GM12878 (cell line): ENCODE data around the gene SOD2. TPM values are rescaled to one million over a fixed set of nuclear protein-coding genes. Genes with fewer than 3 reads are reported as not detected.
A peak's percentile ranks its signal among the peaks of the same experiment; 100 is the strongest.

Experiments
- ATF2 ChIP-seq: IDR thresholded peaks from 2 replicates; pipeline ENCODE4 v1.6.1; 2012; ENCODE audit warnings: low read length, inconsistent platforms
- BCL3 ChIP-seq: IDR thresholded peaks from 2 replicates; pipeline ENCODE4 v1.6.1; 2011; ENCODE audit warnings: borderline replicate concordance, low read depth, mild to moderate bottlenecking, moderate library complexity, low read length; ENCODE audit not compliant: insufficient read depth, poor library complexity, severe bottlenecking
- BHLHE40 ChIP-seq, 2 experiments: fragments of 450-650 bp in 1 of 2; IDR thresholded peaks; 2 replicates each; pipeline ENCODE4 v1.6.1; 2011 to 2017; ENCODE audit warnings: low read depth in 2 of 2, borderline replicate concordance in 1 of 2, improper control_type of control experiment in 1 of 2, low read length in 1 of 2, mild to moderate bottlenecking in 1 of 2
- CHD1 ChIP-seq: IDR thresholded peaks from 2 replicates; pipeline ENCODE4 v1.6.1; 2012; ENCODE audit warnings: low read depth, low read length, improper control_type of control experiment
- CREM ChIP-seq: IDR thresholded peaks from 2 replicates; pipeline ENCODE4 v1.6.1; 2014; ENCODE audit warnings: antibody characterized with exemption, low read depth
- EGR1 ChIP-seq, 2 experiments: IDR thresholded peaks; 1 replicate in 1 of 2; 2 replicates in 1 of 2; pipeline ENCODE4 v1.6.1; 2011 to 2012; ENCODE audit warnings: low read depth in 2 of 2, low read length in 2 of 2, borderline replicate concordance in 1 of 2, mild to moderate bottlenecking in 1 of 2, moderate library complexity in 1 of 2
- ESRRA ChIP-seq: IDR thresholded peaks from 2 replicates; pipeline ENCODE4 v1.6.1; 2012; ENCODE audit warnings: mild to moderate bottlenecking, low read length, improper control_type of control experiment
- GATAD2B ChIP-seq: fragments of 450-650 bp; conservative IDR thresholded peaks from 2 replicates; pipeline ENCODE4 v1.6.1; 2017; ENCODE audit warnings: low read depth, mild to moderate bottlenecking, moderate library complexity
- HDAC2 ChIP-seq: fragments of 200-600 bp; sonication (generic); IDR thresholded peaks from 2 replicates; pipeline ENCODE4 v1.6.1; 2017
- HSF1 ChIP-seq: fragments of 150-350 bp; IDR thresholded peaks from 2 replicates; pipeline ENCODE4 v1.6.1; 2014; ENCODE audit warnings: mild to moderate bottlenecking, low read depth, low read length
- NFXL1 ChIP-seq: fragments of 450-650 bp; IDR thresholded peaks from 2 replicates; pipeline ENCODE4 v1.6.1; 2017; ENCODE audit warnings: antibody characterized with exemption, mild to moderate bottlenecking, borderline replicate concordance
- NFYA ChIP-seq: IDR thresholded peaks from 2 replicates; pipeline ENCODE4 v1.6.1; 2011; ENCODE audit warnings: low read depth, mild to moderate bottlenecking, low read length, improper control_type of control experiment, borderline replicate concordance
- NKRF ChIP-seq: fragments of 450-650 bp; conservative IDR thresholded peaks from 2 replicates; pipeline ENCODE4 v1.6.1; 2017; ENCODE audit warnings: mild to moderate bottlenecking, moderate library complexity
- NR2C1 ChIP-seq: fragments of 450-650 bp; IDR thresholded peaks from 2 replicates; pipeline ENCODE4 v1.6.1; 2017; ENCODE audit warnings: antibody characterized with exemption, mild to moderate bottlenecking, moderate library complexity
- NR2F1 ChIP-seq: fragments of 450-650 bp; conservative IDR thresholded peaks from 2 replicates; pipeline ENCODE4 v1.6.1; 2017; ENCODE audit warnings: mild to moderate bottlenecking
- PAX5 ChIP-seq: IDR thresholded peaks from 2 replicates; pipeline ENCODE4 v1.6.1; 2011; ENCODE audit warnings: low read depth, low read length, borderline replicate concordance
- POLR2A ChIP-seq: IDR thresholded peaks from 2 replicates; pipeline ENCODE4 v1.6.1; 2011; ENCODE audit warnings: low read depth, mild to moderate bottlenecking, low read length
- POLR2AphosphoS5 ChIP-seq: IDR thresholded peaks from 2 replicates; pipeline ENCODE4 v1.6.1; 2011; ENCODE audit warnings: mild to moderate bottlenecking, low read length, inconsistent platforms
- POU2F2 ChIP-seq: IDR thresholded peaks from 3 replicates; pipeline ENCODE4 v1.6.1; 2011; ENCODE audit warnings: low read depth, mild to moderate bottlenecking, low read length, borderline replicate concordance
- SMAD1 ChIP-seq: fragments of 450-650 bp; IDR thresholded peaks from 2 replicates; pipeline ENCODE4 v1.6.1; 2018; ENCODE audit warnings: mild to moderate bottlenecking, low read depth; ENCODE audit not compliant: partially characterized antibody
- SREBF1 ChIP-seq: IDR thresholded peaks from 2 replicates; pipeline ENCODE4 v1.6.1; 2012; ENCODE audit warnings: mild to moderate bottlenecking, low read length
- TBL1XR1 ChIP-seq: IDR thresholded peaks from 2 replicates; pipeline ENCODE4 v1.6.1; 2012; ENCODE audit warnings: low read depth, low read length, improper control_type of control experiment
- ZBTB33 ChIP-seq: fragments of 450-650 bp; IDR thresholded peaks from 2 replicates; pipeline ENCODE4 v1.6.1; 2017; ENCODE audit warnings: mild to moderate bottlenecking
- ZNF217 ChIP-seq: fragments of 450-650 bp; IDR thresholded peaks from 2 replicates; pipeline ENCODE4 v1.6.1; 2017; ENCODE audit warnings: antibody characterized with exemption, mild to moderate bottlenecking
- polyA plus RNA-seq, 11 experiments: library from polyadenylated mRNA; depleted of rRNA in 4 of 11; unstranded in 6 of 11; stranded (reverse) in 5 of 11; fragments of >200 nt; fragmentation: Nextera tagmentation in 4 of 11; fragmentation: Illumina TruSeq in 1 of 11; extraction: Ambion mirVana in 4 of 11; extraction: Trizol in 1 of 11; gene quantifications; 1 replicate in 1 of 11; 2 replicates in 10 of 11; pipeline versions ENCODE4 v1.2.1 to v1.2.3, GENCODE V29; 2011 to 2016; ENCODE audit warnings: inconsistent platforms in 2 of 11, missing spikeins in 2 of 11, low read depth in 1 of 11
- total RNA-seq, 4 experiments: library from RNA; depleted of rRNA in 3 of 4; stranded (reverse); fragments of >200 nt in 3 of 4; fragmentation: Illumina TruSeq in 1 of 4; extraction: Trizol in 1 of 4; gene quantifications; 2 replicates each; pipeline versions ENCODE4 v1.2.1 to v1.2.3, GENCODE V29; 2013 to 2021

SOD2 gene
- total and polyA plus RNA-seq, 10 of the 15 experiments (the other 5 are each of a cell fraction or from before 2014, with no cell fraction given) = 12.1 to 55.8 (median 39.1) TPM

GRCh38 chr6:159729598-159730331 is 36.7 kb upstream of the SOD2 start (continued):
- no peak for TF ChIP-seq ATF2
- TF ChIP-seq SREBF1 = no peak
- no peak for TF ChIP-seq BCL3
- TF ChIP-seq HSF1 = no peak
- TF ChIP-seq HDAC2 = no peak
- TF ChIP-seq NR2C1 = no peak
- TF ChIP-seq BHLHE40 (IDR thresholded peaks at IDR 0.05; ENCODE audit: borderline replicate concordance in 1 of 2, low read depth in 2 of 2, low read length in 1 of 2) = no peak
- TF ChIP-seq GATAD2B = no peak
- no peak for TF ChIP-seq EGR1 (IDR thresholded peaks at IDR 0.05; ENCODE audit: borderline replicate concordance in 1 of 2, low read depth in 2 of 2, low read length in 2 of 2)
- TF ChIP-seq POLR2A = no peak
- no peak for TF ChIP-seq NR2F1
- TF ChIP-seq ZBTB33 = no peak
- no peak for TF ChIP-seq SMAD1
- TF ChIP-seq NFYA = no peak
- no peak for TF ChIP-seq NKRF
- no peak for TF ChIP-seq ZNF217
- no peak for TF ChIP-seq CREM
- no peak for TF ChIP-seq ESRRA
- 0 out of 2 replicates have a peak, but pooled peaks have one; percentile 29 for TF ChIP-seq POLR2AphosphoS5
- TF ChIP-seq PAX5 = no peak
- no peak for TF ChIP-seq TBL1XR1
- no peak for TF ChIP-seq NFXL1
- no peak for TF ChIP-seq CHD1
- no peak for TF ChIP-seq POU2F2
